Hematopoietic multipotent progenitor cell treated with erythropoietin and hydrocortisone succinate and interleukin-3 and kit ligand, for 4 days (in vitro differentiated cells): ENCODE data around the gene ASCL2.
"Not testable (repeated sequence)": the region's sequence is repeated elsewhere in the genome, so short reads cannot be mapped to it uniquely, and the experiment has no call there.

Source experiments
- DNase-seq: peaks from one replicate; pipeline ENCODE4 v3.0.0-alpha.2; 2015

The ASCL2 gene

GRCh38 chr11:2259466-2259830 is 10.9 kb downstream of the ASCL2 start:
- DNase-seq: no peak

- DNase-seq: no peak
Observed at GRCh38 chr11:2258501-2259465, 11.6 kb downstream of the ASCL2 start.

- DNase-seq: no peak
Observed at GRCh38 chr11:2256951-2257700, 13.3 kb downstream of the ASCL2 start.

- no peak for DNase-seq
Observed at GRCh38 chr11:2256293-2256913, 14.0 kb downstream of the ASCL2 start.

- no peak for DNase-seq
Observed at GRCh38 chr11:2252018-2252417, 18.4 kb downstream of the ASCL2 start.

- DNase-seq: no peak
Observed at GRCh38 chr11:2251138-2251537, 19.2 kb downstream of the ASCL2 start.

GRCh38 chr11:2250485-2250884 is 19.9 kb downstream of the ASCL2 start:
- no peak for DNase-seq

- no peak for DNase-seq
Observed at GRCh38 chr11:2250041-2250440, 20.3 kb downstream of the ASCL2 start.

- DNase-seq: no peak
Observed at GRCh38 chr11:2249189-2249916, 21.0 kb downstream of the ASCL2 start.

GRCh38 chr11:2248762-2249161 is 21.6 kb downstream of the ASCL2 start:
- no peak for DNase-seq

GRCh38 chr11:2248242-2248641 is 22.1 kb downstream of the ASCL2 start:
- no peak for DNase-seq

GRCh38 chr11:2247496-2247895 is 22.9 kb downstream of the ASCL2 start:
- DNase-seq: no peak

- DNase-seq: no peak
Observed at GRCh38 chr11:2240834-2241233, 29.6 kb downstream of the ASCL2 start.

- no peak for DNase-seq
Observed at GRCh38 chr11:2237457-2238238, 32.7 kb downstream of the ASCL2 start.

GRCh38 chr11:2236381-2237134 is 33.8 kb downstream of the ASCL2 start:
- not testable (repeated sequence) for DNase-seq

- no peak for DNase-seq
Observed at GRCh38 chr11:2235588-2236326, 34.6 kb downstream of the ASCL2 start.

GRCh38 chr11:2234963-2235362 is 35.4 kb downstream of the ASCL2 start:
- DNase-seq: no peak

GRCh38 chr11:2233693-2234455 is 36.5 kb downstream of the ASCL2 start:
- no peak for DNase-seq

GRCh38 chr11:2229713-2230297 is 40.6 kb downstream of the ASCL2 start:
- no peak for DNase-seq
